HEK293 (cell line): ENCODE results near the gene TSHZ2.

Source experiments
- CTCF ChIA-PET: fragments of 350-600 bp; formaldehyde crosslinking; extraction: SDS; loops from one replicate; lab custom pipeline; 2021; ENCODE audit warnings: antibody characterized with exemption; lab: Yijun Ruan, JAX
- POLR2A ChIA-PET: fragments of 300-600 bp; formaldehyde crosslinking; extraction: SDS; loops from one replicate; lab custom pipeline; 2020; ENCODE audit warnings: antibody characterized with exemption, inconsistent platforms; lab: Yijun Ruan, JAX
- H3K27ac ChIP-seq: fragments of 200-500 bp; sonication (Bioruptor generic); 2 replicates; pipeline ENCODE4 v1.5.1; 2014; ENCODE audit warnings: low read depth, low read length, control low read depth, inconsistent platforms; ENCODE audit errors: extremely low read depth
- H3K36me3 ChIP-seq, 2 experiments: fragments of 200-500 bp in 1 of 2; sonication (Bioruptor generic) in 1 of 2; 1 replicate in 1 of 2; 2 replicates in 1 of 2; pipeline ENCODE4 v1.5.1; 2014 to 2017; ENCODE audit warnings: inconsistent platforms in 2 of 2, low read length in 2 of 2; ENCODE audit not compliant: control insufficient read depth in 2 of 2, insufficient read depth in 1 of 2
- H3K4me1 ChIP-seq: fragments of 200-500 bp; sonication (Bioruptor generic); 2 replicates; pipeline ENCODE4 v1.5.1; 2014; ENCODE audit warnings: mild to moderate bottlenecking, low read length, inconsistent platforms; ENCODE audit not compliant: control insufficient read depth, insufficient read depth
- H3K4me3 ChIP-seq: 2 replicates; pipeline ENCODE4 v1.5.1; 2011; ENCODE audit warnings: low read depth, mild to moderate bottlenecking, control low read depth, low read length, moderate library complexity
- H3K9me3 ChIP-seq: fragments of 200-500 bp; sonication (Bioruptor generic); 2 replicates; pipeline ENCODE4 v1.5.1; 2014; ENCODE audit warnings: low read depth, low read length, inconsistent platforms; ENCODE audit not compliant: control insufficient read depth, insufficient read depth
- GLIS1 ChIP-seq: fragments of 450-650 bp; formaldehyde crosslinking; IDR thresholded peaks from 2 replicates; pipeline ENCODE4 v1.5.1; 2016; ENCODE audit warnings: missing biosample characterization, missing genetic modification characterization
- HOXD13 ChIP-seq: sonication (generic); formaldehyde crosslinking; IDR thresholded peaks from 2 replicates; pipeline ENCODE4 v1.8.0; 2022; ENCODE audit warnings: missing genetic modification reagents, borderline replicate concordance
- SP7 ChIP-seq: fragments of 450-650 bp; formaldehyde crosslinking; IDR thresholded peaks from 2 replicates; pipeline ENCODE4 v1.5.1; 2016; ENCODE audit warnings: missing biosample characterization, missing genetic modification characterization
- TRIM28 ChIP-seq: IDR thresholded peaks from 2 replicates; pipeline ENCODE4 v1.6.1; 2011; ENCODE audit warnings: low read length, control low read depth, borderline replicate concordance
- ZBTB21 ChIP-seq: fragments of 450-650 bp; formaldehyde crosslinking; IDR thresholded peaks from 2 replicates; pipeline ENCODE4 v1.5.1; 2017; ENCODE audit warnings: missing biosample characterization, missing genetic modification characterization
- ZIC2 ChIP-seq: fragments of 450-650 bp; formaldehyde crosslinking; IDR thresholded peaks from 2 replicates; pipeline ENCODE4 v1.5.1; 2016; ENCODE audit warnings: missing biosample characterization, missing genetic modification characterization
- ZNF112 ChIP-seq: fragments of 450-650 bp; formaldehyde crosslinking; IDR thresholded peaks from 2 replicates; pipeline ENCODE4 v1.5.0; 2017; ENCODE audit warnings: missing biosample characterization, missing genetic modification characterization
- ZNF132 ChIP-seq: fragments of 450-650 bp; formaldehyde crosslinking; IDR thresholded peaks from 2 replicates; pipeline ENCODE4 v1.5.1; 2017; ENCODE audit warnings: missing biosample characterization, missing genetic modification characterization, borderline replicate concordance
- ZNF223 ChIP-seq: fragments of 450-650 bp; formaldehyde crosslinking; IDR thresholded peaks from 2 replicates; pipeline ENCODE4 v1.5.1; 2016; ENCODE audit warnings: missing biosample characterization, missing genetic modification characterization
- ZNF239 ChIP-seq: fragments of 450-650 bp; formaldehyde crosslinking; IDR thresholded peaks from 2 replicates; pipeline ENCODE4 v1.5.1; 2016; ENCODE audit warnings: missing biosample characterization, missing genetic modification characterization
- ZNF292 ChIP-seq: fragments of 450-650 bp; formaldehyde crosslinking; IDR thresholded peaks from 2 replicates; pipeline ENCODE4 v1.5.1; 2016; ENCODE audit warnings: low read depth, missing biosample characterization, missing genetic modification characterization, borderline replicate concordance
- ZNF366 ChIP-seq: fragments of 450-650 bp; formaldehyde crosslinking; conservative IDR thresholded peaks from 2 replicates; pipeline ENCODE4 v1.5.1; 2016; ENCODE audit warnings: missing biosample characterization, missing genetic modification characterization
- ZNF394 ChIP-seq: fragments of 450-650 bp; formaldehyde crosslinking; IDR thresholded peaks from 2 replicates; pipeline ENCODE4 v1.5.1; 2016; ENCODE audit warnings: missing biosample characterization, missing genetic modification characterization, mild to moderate bottlenecking, moderate library complexity, borderline replicate concordance
- ZNF549 ChIP-seq: fragments of 450-650 bp; IDR thresholded peaks from 2 replicates; pipeline ENCODE4 v1.5.1; 2018; ENCODE audit warnings: missing biosample characterization, missing genetic modification characterization, mild to moderate bottlenecking, inconsistent platforms, moderate library complexity
- ZNF610 ChIP-seq: fragments of 450-650 bp; formaldehyde crosslinking; IDR thresholded peaks from 2 replicates; pipeline ENCODE4 v1.5.1; 2016; ENCODE audit warnings: missing biosample characterization, missing genetic modification characterization, borderline replicate concordance
- ZNF654 ChIP-seq: fragments of 450-650 bp; formaldehyde crosslinking; IDR thresholded peaks from 2 replicates; pipeline ENCODE4 v1.5.1; 2016; ENCODE audit warnings: low read depth, missing biosample characterization, missing genetic modification characterization
- ZNF660 ChIP-seq: fragments of 450-650 bp; IDR thresholded peaks from 2 replicates; pipeline ENCODE4 v1.5.1; 2018; ENCODE audit warnings: missing biosample characterization, mild to moderate bottlenecking, missing genetic modification characterization
- TF ChIP-seq, protein P1 (sequence below): fragments of 450-650 bp; IDR thresholded peaks from 2 replicates; pipeline ENCODE4 v1.5.1; 2018; ENCODE audit warnings: missing biosample characterization, mild to moderate bottlenecking, missing genetic modification characterization
- TF ChIP-seq, protein P2 (sequence below): fragments of 450-650 bp; formaldehyde crosslinking; IDR thresholded peaks from 2 replicates; pipeline ENCODE4 v1.5.1; 2016; ENCODE audit warnings: missing biosample characterization, missing genetic modification characterization
- TF ChIP-seq, protein P3 (sequence below): fragments of 450-650 bp; formaldehyde crosslinking; IDR thresholded peaks from 2 replicates; pipeline ENCODE4 v1.5.1; 2016; ENCODE audit warnings: missing biosample characterization, missing genetic modification characterization
- TF ChIP-seq, protein P4 (sequence below): fragments of 450-650 bp; IDR thresholded peaks from 2 replicates; pipeline ENCODE4 v1.5.1; 2018; ENCODE audit warnings: missing biosample characterization, missing genetic modification characterization

Gene TSHZ2

DNA sequence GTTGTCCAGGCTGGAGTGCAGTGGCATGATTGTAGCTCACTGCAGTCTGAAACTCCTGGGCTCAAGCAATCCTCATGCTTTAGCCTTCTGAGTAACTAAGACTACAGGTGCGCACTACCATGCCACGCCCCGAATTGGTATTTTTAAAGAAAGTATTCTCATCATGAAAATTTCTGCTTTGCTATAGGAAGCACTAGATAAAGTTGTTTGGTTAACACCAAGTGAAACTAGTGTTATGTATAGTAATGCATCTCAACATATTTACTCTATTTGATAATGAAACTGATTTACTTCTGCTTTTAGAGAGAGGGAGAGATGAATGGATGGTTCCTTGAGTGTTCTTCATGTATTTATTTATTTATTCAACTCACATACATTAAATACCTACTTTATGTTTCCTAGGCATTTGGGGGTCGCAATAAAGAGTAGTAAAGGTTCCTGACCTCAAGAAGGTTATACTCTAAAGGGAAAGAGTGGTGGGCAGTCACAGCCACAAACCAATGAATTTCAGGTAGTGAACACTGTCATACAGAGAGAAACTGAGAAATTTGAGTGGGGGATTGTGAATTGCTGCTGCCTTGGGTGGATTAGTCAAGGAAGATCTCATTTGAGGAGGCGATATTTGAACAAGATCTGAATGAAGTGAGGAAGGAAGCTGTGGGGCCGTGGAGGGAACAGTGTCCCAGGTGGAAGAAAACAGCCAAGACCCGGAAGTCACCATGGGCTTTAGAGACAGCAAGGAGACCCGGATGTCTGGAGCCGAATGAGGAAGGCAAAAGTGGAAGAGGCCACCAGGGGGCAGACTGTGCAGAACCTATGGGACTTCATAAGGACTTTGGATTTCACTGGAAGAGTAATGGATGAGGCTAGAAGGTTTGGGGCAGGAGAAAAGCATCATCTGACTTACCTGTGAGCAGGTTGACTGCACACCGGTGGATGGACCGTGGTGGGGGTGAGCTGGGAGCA, 185.6 kb downstream of the TSHZ2 start:
- Histone ChIP-seq H3K36me3 (no peaks in the 10 kb centered on the region), H3K4me1 (no peaks in the 10 kb centered on the region), H3K9me3 (no peaks in the 10 kb centered on the region), H3K27ac (no peak overlapping the region), H3K4me3 (no peak overlapping the region)
- ChIA-PET POLR2A (no interaction called here), CTCF (interaction anchor here (0.6 to 1.4 kb wide), 6 partner anchors 8 to 179 kb away, joined by 3 to 8 read pairs (median 3); no protein-coding TSS in a partner anchor)
- TF ChIP-seq GLIS1 (no peak), ZNF394 (tag by site-specific recombination) (no peak), ZNF654 (tag by site-specific recombination) (0 out of 2 replicates have a peak, but pooled peaks have one; percentile 24), ZNF112 (no peak), ZNF610 (no peak), ZIC2 (no peak), SP7 (tag by site-specific recombination) (no peak), ZNF132 (no peak)

DNA sequence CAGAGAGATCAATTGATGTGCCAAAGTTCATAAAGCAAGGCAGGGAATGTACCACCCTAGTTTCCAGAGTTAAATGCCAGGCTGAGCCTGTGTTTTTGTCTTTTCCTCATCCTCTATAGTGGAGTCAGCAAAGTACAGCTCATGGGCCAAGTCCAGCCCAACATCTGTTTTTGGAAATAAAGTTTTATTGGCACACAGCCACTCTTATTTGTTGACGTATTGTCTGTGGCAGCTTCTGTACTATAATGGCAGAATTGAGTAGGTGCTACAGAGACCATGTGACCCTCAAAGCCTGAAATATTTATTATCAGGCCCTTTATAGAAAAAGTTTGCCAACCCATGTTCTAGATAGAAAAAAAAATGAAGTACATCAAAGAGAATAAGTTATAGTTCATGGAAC, 187.0 kb downstream of the TSHZ2 start:
- Histone ChIP-seq H3K36me3 (no peaks in the 10 kb centered on the region), H3K9me3 (no peaks in the 10 kb centered on the region), H3K27ac (no peak overlapping the region), H3K4me1 (peaks cover 3% of the 10 kb centered on the region; the same call in 1 of the 2 replicates), H3K4me3 (no peak overlapping the region)
- POLR2A ChIA-PET: no interaction called here
- CTCF ChIA-PET: interaction anchor here (0.6 to 1.3 kb wide), 6 partner anchors 10 to 392 kb away, joined by 3 to 8 read pairs (median 4); no protein-coding TSS in a partner anchor
- TF ChIP-seq HOXD13 (CRISPR knock-in tag) (no peak), ZNF549 (tag by site-specific recombination) (no peak), ZBTB21 (tag by site-specific recombination) (no peak), ZNF292 (no peak), ZNF366 (no peak), TRIM28 (no peak), ZNF239 (tag by site-specific recombination) (no peak), ZNF223 (tag by site-specific recombination) (no peak), ZNF660 (tag by site-specific recombination) (no peak)
- TF ChIP-seq, protein P1, sequence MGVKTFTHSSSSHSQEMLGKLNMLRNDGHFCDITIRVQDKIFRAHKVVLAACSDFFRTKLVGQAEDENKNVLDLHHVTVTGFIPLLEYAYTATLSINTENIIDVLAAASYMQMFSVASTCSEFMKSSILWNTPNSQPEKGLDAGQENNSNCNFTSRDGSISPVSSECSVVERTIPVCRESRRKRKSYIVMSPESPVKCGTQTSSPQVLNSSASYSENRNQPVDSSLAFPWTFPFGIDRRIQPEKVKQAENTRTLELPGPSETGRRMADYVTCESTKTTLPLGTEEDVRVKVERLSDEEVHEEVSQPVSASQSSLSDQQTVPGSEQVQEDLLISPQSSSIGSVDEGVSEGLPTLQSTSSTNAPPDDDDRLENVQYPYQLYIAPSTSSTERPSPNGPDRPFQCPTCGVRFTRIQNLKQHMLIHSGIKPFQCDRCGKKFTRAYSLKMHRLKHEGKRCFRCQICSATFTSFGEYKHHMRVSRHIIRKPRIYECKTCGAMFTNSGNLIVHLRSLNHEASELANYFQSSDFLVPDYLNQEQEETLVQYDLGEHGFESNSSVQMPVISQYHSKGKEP (tag by site-specific recombination): no peak
- TF ChIP-seq, protein P2, sequence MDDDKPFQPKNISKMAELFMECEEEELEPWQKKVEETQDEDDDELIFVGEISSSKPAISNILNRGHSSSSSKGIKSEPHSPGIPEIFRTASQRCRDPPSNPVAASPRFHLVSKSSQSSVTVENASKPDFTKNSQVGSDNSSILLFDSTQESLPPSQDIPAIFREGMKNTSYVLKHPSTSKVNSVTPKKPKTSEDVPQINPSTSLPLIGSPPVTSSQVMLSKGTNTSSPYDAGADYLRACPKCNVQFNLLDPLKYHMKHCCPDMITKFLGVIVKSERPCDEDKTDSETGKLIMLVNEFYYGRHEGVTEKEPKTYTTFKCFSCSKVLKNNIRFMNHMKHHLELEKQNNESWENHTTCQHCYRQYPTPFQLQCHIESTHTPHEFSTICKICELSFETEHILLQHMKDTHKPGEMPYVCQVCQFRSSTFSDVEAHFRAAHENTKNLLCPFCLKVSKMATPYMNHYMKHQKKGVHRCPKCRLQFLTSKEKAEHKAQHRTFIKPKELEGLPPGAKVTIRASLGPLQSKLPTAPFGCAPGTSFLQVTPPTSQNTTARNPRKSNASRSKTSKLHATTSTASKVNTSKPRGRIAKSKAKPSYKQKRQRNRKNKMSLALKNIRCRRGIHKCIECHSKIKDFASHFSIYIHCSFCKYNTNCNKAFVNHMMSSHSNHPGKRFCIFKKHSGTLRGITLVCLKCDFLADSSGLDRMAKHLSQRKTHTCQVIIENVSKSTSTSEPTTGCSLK (tag by site-specific recombination): no peak
- TF ChIP-seq, protein P3, sequence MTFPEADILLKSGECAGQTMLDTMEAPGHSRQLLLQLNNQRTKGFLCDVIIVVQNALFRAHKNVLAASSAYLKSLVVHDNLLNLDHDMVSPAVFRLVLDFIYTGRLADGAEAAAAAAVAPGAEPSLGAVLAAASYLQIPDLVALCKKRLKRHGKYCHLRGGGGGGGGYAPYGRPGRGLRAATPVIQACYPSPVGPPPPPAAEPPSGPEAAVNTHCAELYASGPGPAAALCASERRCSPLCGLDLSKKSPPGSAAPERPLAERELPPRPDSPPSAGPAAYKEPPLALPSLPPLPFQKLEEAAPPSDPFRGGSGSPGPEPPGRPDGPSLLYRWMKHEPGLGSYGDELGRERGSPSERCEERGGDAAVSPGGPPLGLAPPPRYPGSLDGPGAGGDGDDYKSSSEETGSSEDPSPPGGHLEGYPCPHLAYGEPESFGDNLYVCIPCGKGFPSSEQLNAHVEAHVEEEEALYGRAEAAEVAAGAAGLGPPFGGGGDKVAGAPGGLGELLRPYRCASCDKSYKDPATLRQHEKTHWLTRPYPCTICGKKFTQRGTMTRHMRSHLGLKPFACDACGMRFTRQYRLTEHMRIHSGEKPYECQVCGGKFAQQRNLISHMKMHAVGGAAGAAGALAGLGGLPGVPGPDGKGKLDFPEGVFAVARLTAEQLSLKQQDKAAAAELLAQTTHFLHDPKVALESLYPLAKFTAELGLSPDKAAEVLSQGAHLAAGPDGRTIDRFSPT: no peak
- TF ChIP-seq, protein P4, sequence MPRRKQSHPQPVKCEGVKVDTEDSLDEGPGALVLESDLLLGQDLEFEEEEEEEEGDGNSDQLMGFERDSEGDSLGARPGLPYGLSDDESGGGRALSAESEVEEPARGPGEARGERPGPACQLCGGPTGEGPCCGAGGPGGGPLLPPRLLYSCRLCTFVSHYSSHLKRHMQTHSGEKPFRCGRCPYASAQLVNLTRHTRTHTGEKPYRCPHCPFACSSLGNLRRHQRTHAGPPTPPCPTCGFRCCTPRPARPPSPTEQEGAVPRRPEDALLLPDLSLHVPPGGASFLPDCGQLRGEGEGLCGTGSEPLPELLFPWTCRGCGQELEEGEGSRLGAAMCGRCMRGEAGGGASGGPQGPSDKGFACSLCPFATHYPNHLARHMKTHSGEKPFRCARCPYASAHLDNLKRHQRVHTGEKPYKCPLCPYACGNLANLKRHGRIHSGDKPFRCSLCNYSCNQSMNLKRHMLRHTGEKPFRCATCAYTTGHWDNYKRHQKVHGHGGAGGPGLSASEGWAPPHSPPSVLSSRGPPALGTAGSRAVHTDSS (tag by site-specific recombination): no peak
